Kidney tubule cell (primary cell): ENCODE data around the gene ANXA6.
A peak's percentile ranks its signal among the peaks of the same experiment; 100 is the strongest.

Source experiments
- DNase-seq: peaks from one replicate; pipeline ENCODE4 v3.0.0-alpha.2; 2018; ENCODE audit warnings: low spot score

Gene ANXA6

GRCh38 chr5:151081431-151082281 lies 75.9 kb downstream of the ANXA6 start:
- DNase-seq: no peak

GRCh38 chr5:151080613-151081430 lies 76.8 kb downstream of the ANXA6 start, which contains the start of gene TNIP1:
Gene TNIP1 (minus strand): TSS chr5:151081034. CDS start chr5:151065095, 15,939 bp downstream.
- DNase-seq: peak; percentile 94

- DNase-seq: peak; percentile 87
These were observed 77.6 kb downstream of the ANXA6 start for GRCh38 chr5:151079838-151080612.

- peak; percentile 93 for DNase-seq
These were observed 78.9 kb downstream of the ANXA6 start for GRCh38 chr5:151078490-151079262.

- peak; percentile 33 for DNase-seq
These were observed 79.6 kb downstream of the ANXA6 start for GRCh38 chr5:151077967-151078366.

GRCh38 chr5:151077419-151077818 lies 80.2 kb downstream of the ANXA6 start:
- no peak for DNase-seq

GRCh38 chr5:151076616-151077015 lies 81.0 kb downstream of the ANXA6 start:
- no peak for DNase-seq

- DNase-seq: peak; percentile 96
These were observed 81.8 kb downstream of the ANXA6 start for GRCh38 chr5:151075698-151076331.

GRCh38 chr5:151074557-151074956 lies 83.0 kb downstream of the ANXA6 start:
- no peak for DNase-seq

- DNase-seq: no peak
These were observed 84.3 kb downstream of the ANXA6 start for GRCh38 chr5:151073280-151073679.

- peak; percentile 96 for DNase-seq
These were observed 85.0 kb downstream of the ANXA6 start for GRCh38 chr5:151072630-151073025.

GRCh38 chr5:151071848-151072629 lies 85.5 kb downstream of the ANXA6 start:
- DNase-seq: no peak

GRCh38 chr5:151071021-151071420 lies 86.6 kb downstream of the ANXA6 start:
- DNase-seq: no peak

GRCh38 chr5:151070449-151070848 lies 87.1 kb downstream of the ANXA6 start:
- no peak for DNase-seq

GRCh38 chr5:151068433-151069197 lies 89.0 kb downstream of the ANXA6 start:
- peak; percentile 93 for DNase-seq

- no peak for DNase-seq
These were observed 89.7 kb downstream of the ANXA6 start for GRCh38 chr5:151067632-151068432.

GRCh38 chr5:151066920-151067319 lies 90.7 kb downstream of the ANXA6 start:
- DNase-seq: no peak

GRCh38 chr5:151065609-151066008 lies 92.0 kb downstream of the ANXA6 start:
- DNase-seq: no peak
